ENCODE results near the gene ARHGEF17. TPM values are rescaled to one million over a fixed set of nuclear protein-coding genes. Genes with fewer than 3 reads are reported as not detected.

The ARHGEF17 gene
- total RNA-seq, 1 donor from 2014 or later = 43.3 TPM

- Mint-ChIP-seq H3K36me3 (ENCODE audit: unreplicated experiment) (no peaks in the 10 kb centered on the region), H3K9me3 (ENCODE audit: unreplicated experiment) (no peaks in the 10 kb centered on the region), H3K4me1 (ENCODE audit: low read depth, unreplicated experiment) (peaks cover 8% of the 10 kb centered on the region), H3K27me3 (ENCODE audit: unreplicated experiment) (peaks cover 11% of the 10 kb centered on the region), H3K27ac (ENCODE audit: unreplicated experiment) (peak overlapping the region; percentile 33), H3K4me3 (ENCODE audit: unreplicated experiment) (no peak overlapping the region)
- peak; percentile 76 for DNase-seq
- peak; percentile 59 for TF ChIP-seq CTCF (IDR thresholded peaks at IDR 0.05; ENCODE audit: partially characterized antibody, unreplicated experiment)
These were observed 52.1 kb downstream of the ARHGEF17 start for GRCh38 chr11:73359930-73360742.

- Mint-ChIP-seq H3K4me3 (ENCODE audit: unreplicated experiment) (no peak overlapping the region), H3K4me1 (ENCODE audit: low read depth, unreplicated experiment) (peaks cover 8% of the 10 kb centered on the region), H3K9me3 (ENCODE audit: unreplicated experiment) (no peaks in the 10 kb centered on the region), H3K27me3 (ENCODE audit: unreplicated experiment) (peaks cover 11% of the 10 kb centered on the region), H3K36me3 (ENCODE audit: unreplicated experiment) (no peaks in the 10 kb centered on the region), H3K27ac (ENCODE audit: unreplicated experiment) (no peak overlapping the region)
- DNase-seq = no peak
- peak; percentile 9 for TF ChIP-seq CTCF (IDR thresholded peaks at IDR 0.05; ENCODE audit: partially characterized antibody, unreplicated experiment)
These were observed 52.8 kb downstream of the ARHGEF17 start for GRCh38 chr11:73360743-73361369.

- H3K27ac Mint-ChIP-seq (ENCODE audit: unreplicated experiment) = no peak overlapping the region
- H3K36me3 Mint-ChIP-seq (ENCODE audit: unreplicated experiment) = no peaks in the 10 kb centered on the region
- DNase-seq = peak; percentile 69
- H3K4me1 Mint-ChIP-seq (ENCODE audit: low read depth, unreplicated experiment) = peaks cover 8% of the 10 kb centered on the region
- peaks cover 13% of the 10 kb centered on the region for H3K27me3 Mint-ChIP-seq (ENCODE audit: unreplicated experiment)
- H3K9me3 Mint-ChIP-seq (ENCODE audit: unreplicated experiment) = no peaks in the 10 kb centered on the region
- TF ChIP-seq CTCF (IDR thresholded peaks at IDR 0.05; ENCODE audit: partially characterized antibody, unreplicated experiment) = peak; percentile 21
- no peak overlapping the region for H3K4me3 Mint-ChIP-seq (ENCODE audit: unreplicated experiment)
These were observed 54.1 kb downstream of the ARHGEF17 start for GRCh38 chr11:73361953-73362776.

GRCh38 chr11:73363147-73363546, 55.1 kb downstream of the ARHGEF17 start:
- Mint-ChIP-seq H3K4me1 (ENCODE audit: low read depth, unreplicated experiment) (peaks cover 8% of the 10 kb centered on the region), H3K36me3 (ENCODE audit: unreplicated experiment) (no peaks in the 10 kb centered on the region), H3K9me3 (ENCODE audit: unreplicated experiment) (no peaks in the 10 kb centered on the region), H3K27me3 (ENCODE audit: unreplicated experiment) (peaks cover 13% of the 10 kb centered on the region), H3K4me3 (ENCODE audit: unreplicated experiment) (no peak overlapping the region), H3K27ac (ENCODE audit: unreplicated experiment) (no peak overlapping the region)
- TF ChIP-seq CTCF (IDR thresholded peaks at IDR 0.05; ENCODE audit: partially characterized antibody, unreplicated experiment) = no peak
- DNase-seq = no peak

Measured in glutamatergic neuron (in vitro differentiated cells).